Lower leg skin (tissue), 4 donors: ENCODE measurements around the gene STAT4. TPM values are rescaled to one million over a fixed set of nuclear protein-coding genes. Genes with fewer than 3 reads are reported as not detected.

Experiments used
- DNase-seq, 2 donors: peaks; one replicate each; pipeline ENCODE4 v3.0.0-alpha.2; 2019; ENCODE audit warnings: low spot score in 2 of 2
- H3K4me3 ChIP-seq: fragments of 200-600 bp; sonication (generic); 2 replicates; pipeline ENCODE4 v1.5.1; 2017; ENCODE audit warnings: mild to moderate bottlenecking, low read depth; ENCODE audit not compliant: poor library complexity, severe bottlenecking
- POLR2A ChIP-seq, 2 donors: fragments of 450-650 bp; IDR thresholded peaks; one replicate each; pipeline ENCODE4 v1.6.1; 2016 to 2017; ENCODE audit warnings: antibody characterized with exemption in 2 of 2, mild to moderate bottlenecking in 1 of 2, moderate library complexity in 1 of 2
- WGBS, 2 donors: methylation state at CpG; one replicate each; pipeline ENCODE4 v1.1.5; 2018; 5-methylcytosine and 5-hydroxymethylcytosine counted together
- intact Hi-C: fragments of 100-400 bp; cut with DNase I; formaldehyde crosslinking; loops from one replicate; pipeline ENCODE4 v1.15.0; 2023; ENCODE audit warnings: low total_unique reads
- total RNA-seq, 4 donors: library from RNA; depleted of rRNA; stranded (reverse); fragments of >200 nt; gene quantifications; one replicate each; pipeline ENCODE4 v1.1.0, GENCODE V29; 2016
- TF ChIP-seq, protein P1 (sequence below), 3 donors: fragments of 450-650 bp; IDR thresholded peaks; one replicate each; pipeline ENCODE4 v1.5.1; 2016; ENCODE audit warnings: antibody characterized with exemption in 3 of 3, mild to moderate bottlenecking in 3 of 3, moderate library complexity in 2 of 3

Gene STAT4
- total RNA-seq, 4 donors from 2014 or later: 0.46 to 4.3 (median 1.3) TPM

DNA sequence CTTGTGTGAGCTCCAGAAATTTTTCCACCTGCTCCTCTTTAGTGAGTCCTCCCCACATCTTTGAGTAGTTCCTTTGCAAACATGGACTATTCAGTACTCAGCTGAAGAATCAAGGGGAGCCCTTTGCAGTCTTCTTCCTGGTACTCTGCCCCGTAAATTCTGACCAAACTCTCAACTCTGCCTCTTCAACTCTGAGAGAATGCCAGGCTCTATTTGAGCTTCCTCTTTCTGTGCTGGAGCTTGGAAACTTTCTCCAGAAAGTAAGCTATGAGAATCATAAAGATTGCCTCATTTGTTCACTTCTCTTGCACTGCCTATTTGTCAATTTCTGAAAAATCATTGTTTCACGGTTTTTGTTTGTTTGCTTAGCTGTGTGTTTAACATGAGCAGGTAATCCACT is 7.4 kb upstream of the STAT4 start:
- 79 to 84% methylated on average over 2 of the region's 2 CpGs for WGBS, 2 donors
- TF ChIP-seq, protein P1, sequence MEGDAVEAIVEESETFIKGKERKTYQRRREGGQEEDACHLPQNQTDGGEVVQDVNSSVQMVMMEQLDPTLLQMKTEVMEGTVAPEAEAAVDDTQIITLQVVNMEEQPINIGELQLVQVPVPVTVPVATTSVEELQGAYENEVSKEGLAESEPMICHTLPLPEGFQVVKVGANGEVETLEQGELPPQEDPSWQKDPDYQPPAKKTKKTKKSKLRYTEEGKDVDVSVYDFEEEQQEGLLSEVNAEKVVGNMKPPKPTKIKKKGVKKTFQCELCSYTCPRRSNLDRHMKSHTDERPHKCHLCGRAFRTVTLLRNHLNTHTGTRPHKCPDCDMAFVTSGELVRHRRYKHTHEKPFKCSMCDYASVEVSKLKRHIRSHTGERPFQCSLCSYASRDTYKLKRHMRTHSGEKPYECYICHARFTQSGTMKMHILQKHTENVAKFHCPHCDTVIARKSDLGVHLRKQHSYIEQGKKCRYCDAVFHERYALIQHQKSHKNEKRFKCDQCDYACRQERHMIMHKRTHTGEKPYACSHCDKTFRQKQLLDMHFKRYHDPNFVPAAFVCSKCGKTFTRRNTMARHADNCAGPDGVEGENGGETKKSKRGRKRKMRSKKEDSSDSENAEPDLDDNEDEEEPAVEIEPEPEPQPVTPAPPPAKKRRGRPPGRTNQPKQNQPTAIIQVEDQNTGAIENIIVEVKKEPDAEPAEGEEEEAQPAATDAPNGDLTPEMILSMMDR (IDR thresholded peaks at IDR 0.05): no peak
- intact Hi-C loops: loop anchor here (10.0 kb wide), 1 partner anchor 93 kb away; no protein-coding TSS in a partner anchor
- H3K4me3 ChIP-seq: no peak overlapping the region
- DNase-seq: no peak

- intact Hi-C loops: loop anchor here (10.0 kb wide), 1 partner anchor 91 kb away; no protein-coding TSS in a partner anchor
- 50 to 52% methylated on average over 1 of the region's 1 CpG for WGBS, 2 donors
- no peak overlapping the region for H3K4me3 ChIP-seq
- DNase-seq: no peak
- TF ChIP-seq, protein P1 (IDR thresholded peaks at IDR 0.05): no peak
- no peak for TF ChIP-seq POLR2A (IDR thresholded peaks at IDR 0.05)
These were observed 4.8 kb upstream of the STAT4 start for GRCh38 chr2:191155608-191156071.

- no peak overlapping the region for H3K4me3 ChIP-seq
- intact Hi-C loops: loop anchor here (10.0 kb wide), 1 partner anchor 89 kb away; no protein-coding TSS in a partner anchor
- 91 to 92% methylated on average over 2 of the region's 2 CpGs for WGBS, 2 donors
- TF ChIP-seq, protein P1 (IDR thresholded peaks at IDR 0.05): no peak
- TF ChIP-seq POLR2A (IDR thresholded peaks at IDR 0.05): no peak
- no peak for DNase-seq
These were observed 2.9 kb upstream of the STAT4 start for GRCh38 chr2:191153716-191154115.

DNA sequence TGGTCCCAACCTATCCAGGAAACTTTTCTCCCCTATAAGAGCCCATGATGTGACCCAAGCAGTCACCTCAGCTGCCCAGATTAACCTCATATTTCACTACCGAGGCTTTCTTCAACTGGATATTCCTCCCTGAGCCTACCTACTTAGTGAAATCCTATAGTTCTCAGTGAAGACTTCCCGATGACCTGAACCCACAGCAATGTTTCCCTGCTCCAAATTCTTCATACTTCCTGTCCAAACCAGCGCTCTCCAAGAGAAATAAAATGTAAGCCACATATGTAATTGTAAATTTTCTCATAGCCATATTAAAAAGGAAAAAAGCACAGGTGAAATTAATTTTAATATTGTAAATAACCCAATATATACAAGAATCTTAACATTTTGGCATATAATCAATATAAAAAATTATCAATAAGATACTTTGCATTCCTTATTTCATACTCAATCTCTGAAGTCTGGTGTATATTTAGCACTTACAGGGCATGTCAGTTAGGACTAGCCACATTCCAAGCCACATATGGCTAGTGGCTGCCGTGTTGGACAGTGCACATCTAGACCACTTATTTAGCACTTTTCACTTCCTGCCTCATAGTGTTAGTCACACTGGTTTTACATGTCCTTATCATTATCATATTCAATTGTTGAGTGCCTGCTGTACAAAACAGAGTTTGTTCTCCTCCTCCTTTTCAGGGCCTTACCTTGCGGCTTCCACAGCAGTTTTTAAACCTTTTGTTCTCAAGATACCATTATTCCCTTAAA is 1.9 kb upstream of the STAT4 start:
- TF ChIP-seq, protein P1 (IDR thresholded peaks at IDR 0.05): no peak
- TF ChIP-seq POLR2A (IDR thresholded peaks at IDR 0.05): no peak
- H3K4me3 ChIP-seq: no peak overlapping the region
- intact Hi-C loops: loop anchor here (10.0 kb wide), 1 partner anchor 88 kb away; no protein-coding TSS in a partner anchor
- 85 to 87% methylated on average over 5 of the region's 5 CpGs for WGBS, 2 donors
- DNase-seq: no peak

DNA sequence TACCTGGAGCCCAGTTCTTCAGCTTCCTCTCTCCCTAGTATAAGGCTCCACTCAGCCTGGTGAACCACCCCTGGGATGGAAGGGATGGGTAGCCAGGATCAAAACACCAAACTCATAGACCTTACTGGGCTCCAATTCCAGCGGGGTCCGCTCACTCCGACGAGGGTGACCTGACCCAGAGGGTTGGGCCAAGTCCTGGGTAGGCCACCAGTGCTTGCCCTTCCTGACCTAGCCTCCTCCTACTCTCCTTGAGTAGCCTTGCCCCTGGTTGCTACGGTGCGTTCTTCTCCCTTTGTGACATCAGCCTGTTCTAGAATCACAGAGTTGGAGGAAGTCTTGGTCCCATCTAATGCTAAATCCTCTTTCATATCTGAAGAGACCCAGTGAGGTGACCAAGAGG is 537 bp upstream of the STAT4 start:
- WGBS, 2 donors: 92 to 94% methylated on average over 6 of the region's 6 CpGs
- intact Hi-C loops: loop anchor here (10.0 kb wide), 1 partner anchor 87 kb away; no protein-coding TSS in a partner anchor
- H3K4me3 ChIP-seq: no peak overlapping the region

More for the DNA sequence above, 537 bp upstream of the STAT4 start:
- no peak for TF ChIP-seq POLR2A (IDR thresholded peaks at IDR 0.05)
- TF ChIP-seq, protein P1 (IDR thresholded peaks at IDR 0.05): no peak
- no peak for DNase-seq
